Loucy (cell line): ENCODE data around the gene CD84.

Source experiments
- CTCF ChIP-seq: fragments of 200-600 bp; sonication (generic); conservative IDR thresholded peaks from 2 replicates; pipeline ENCODE4 v1.5.1; 2014; ENCODE audit warnings: mild to moderate bottlenecking, antibody characterized with exemption, low read length
- EZH2phosphoT487 ChIP-seq: fragments of 200-600 bp; IDR thresholded peaks from 2 replicates; pipeline ENCODE4 v1.6.1; 2018; ENCODE audit warnings: antibody characterized with exemption, mild to moderate bottlenecking, moderate library complexity, borderline replicate concordance

- no peak for TF ChIP-seq CTCF
- TF ChIP-seq EZH2phosphoT487 = no peak
Observed at GRCh38 chr1:160606611-160607010, 27.3 kb upstream of the CD84 start.
